NCI-H146 (cell line): ENCODE measurements around the gene SEC16B.

ENCODE experiments used
- DNase-seq: peaks from one replicate; lab custom pipeline; 2025; lab: John Stamatoyannopoulos, UW

Gene SEC16B, protein sequence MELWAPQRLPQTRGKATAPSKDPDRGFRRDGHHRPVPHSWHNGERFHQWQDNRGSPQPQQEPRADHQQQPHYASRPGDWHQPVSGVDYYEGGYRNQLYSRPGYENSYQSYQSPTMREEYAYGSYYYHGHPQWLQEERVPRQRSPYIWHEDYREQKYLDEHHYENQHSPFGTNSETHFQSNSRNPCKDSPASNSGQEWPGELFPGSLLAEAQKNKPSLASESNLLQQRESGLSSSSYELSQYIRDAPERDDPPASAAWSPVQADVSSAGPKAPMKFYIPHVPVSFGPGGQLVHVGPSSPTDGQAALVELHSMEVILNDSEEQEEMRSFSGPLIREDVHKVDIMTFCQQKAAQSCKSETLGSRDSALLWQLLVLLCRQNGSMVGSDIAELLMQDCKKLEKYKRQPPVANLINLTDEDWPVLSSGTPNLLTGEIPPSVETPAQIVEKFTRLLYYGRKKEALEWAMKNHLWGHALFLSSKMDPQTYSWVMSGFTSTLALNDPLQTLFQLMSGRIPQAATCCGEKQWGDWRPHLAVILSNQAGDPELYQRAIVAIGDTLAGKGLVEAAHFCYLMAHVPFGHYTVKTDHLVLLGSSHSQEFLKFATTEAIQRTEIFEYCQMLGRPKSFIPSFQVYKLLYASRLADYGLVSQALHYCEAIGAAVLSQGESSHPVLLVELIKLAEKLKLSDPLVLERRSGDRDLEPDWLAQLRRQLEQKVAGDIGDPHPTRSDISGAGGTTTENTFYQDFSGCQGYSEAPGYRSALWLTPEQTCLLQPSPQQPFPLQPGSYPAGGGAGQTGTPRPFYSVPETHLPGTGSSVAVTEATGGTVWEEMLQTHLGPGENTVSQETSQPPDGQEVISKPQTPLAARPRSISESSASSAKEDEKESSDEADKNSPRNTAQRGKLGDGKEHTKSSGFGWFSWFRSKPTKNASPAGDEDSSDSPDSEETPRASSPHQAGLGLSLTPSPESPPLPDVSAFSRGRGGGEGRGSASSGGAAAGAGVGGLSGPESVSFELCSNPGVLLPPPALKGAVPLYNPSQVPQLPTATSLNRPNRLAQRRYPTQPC

GRCh38 chr1:177969825-177970371, at the start of gene SEC16B:
SEC16B (minus strand) TSS chr1:177970058; CDS start chr1:177967981, 2,077 bp downstream.
- no peak for DNase-seq

GRCh38 chr1:178019622-178020021, 49.8 kb upstream of the SEC16B start:
- no peak for DNase-seq

DNA sequence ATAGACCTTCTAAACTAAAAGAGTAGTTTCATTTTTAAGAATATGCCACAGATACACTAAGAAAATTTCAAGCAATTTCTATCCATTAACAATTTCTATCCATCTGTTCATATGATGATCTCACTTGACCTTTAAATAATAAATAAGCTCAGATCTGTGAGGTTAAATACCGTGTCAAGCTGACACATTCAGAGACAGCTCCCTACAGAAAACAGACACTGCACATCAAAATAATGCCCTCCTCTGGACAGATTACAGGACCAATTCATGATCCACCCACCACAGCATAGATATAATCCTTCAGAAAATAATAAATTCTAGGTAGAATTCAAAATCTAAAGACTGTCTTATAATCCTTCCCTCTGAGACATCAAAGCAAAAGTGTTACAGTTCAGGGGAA, 49.4 kb upstream of the SEC16B start:
- DNase-seq: no peak

DNA sequence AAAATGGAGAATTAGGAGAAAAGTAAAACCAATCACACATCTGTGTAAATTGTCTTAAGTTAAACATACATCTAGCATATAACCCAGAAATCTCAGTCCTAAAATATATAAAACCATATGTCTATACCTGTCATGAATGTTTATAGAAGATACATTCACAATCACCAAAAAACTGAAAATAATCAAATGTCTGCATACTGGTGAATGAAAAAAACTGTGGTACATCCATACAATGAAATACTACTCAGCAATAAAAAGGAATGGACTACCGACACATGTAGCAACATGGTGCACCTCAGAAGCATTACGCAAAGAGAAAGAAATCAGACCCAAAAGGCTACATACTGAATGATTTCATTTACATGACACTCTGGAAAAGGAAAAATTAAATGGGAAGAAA, 47.7 kb upstream of the SEC16B start:
- no peak for DNase-seq

- DNase-seq: no peak
Measured at GRCh38 chr1:178011864-178012503, 42.1 kb upstream of the SEC16B start.

DNA sequence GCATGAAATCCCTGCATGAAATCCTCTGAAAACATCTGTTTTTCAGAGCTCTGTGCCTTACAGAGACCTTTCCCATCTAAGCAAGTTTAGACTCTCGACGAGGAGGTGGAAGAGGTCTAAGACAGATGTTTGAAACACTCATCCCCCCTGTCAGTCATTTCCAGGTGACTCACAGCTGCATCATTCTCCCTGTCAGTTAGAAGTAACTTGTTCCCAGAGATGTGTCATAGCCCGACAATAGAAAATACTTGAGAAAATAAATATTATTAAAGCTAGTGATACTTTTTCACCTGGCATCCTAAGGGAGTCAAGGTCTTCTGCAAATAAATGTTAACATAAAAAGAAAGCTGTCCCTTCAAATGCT, 41.6 kb upstream of the SEC16B start:
- no peak for DNase-seq

DNA sequence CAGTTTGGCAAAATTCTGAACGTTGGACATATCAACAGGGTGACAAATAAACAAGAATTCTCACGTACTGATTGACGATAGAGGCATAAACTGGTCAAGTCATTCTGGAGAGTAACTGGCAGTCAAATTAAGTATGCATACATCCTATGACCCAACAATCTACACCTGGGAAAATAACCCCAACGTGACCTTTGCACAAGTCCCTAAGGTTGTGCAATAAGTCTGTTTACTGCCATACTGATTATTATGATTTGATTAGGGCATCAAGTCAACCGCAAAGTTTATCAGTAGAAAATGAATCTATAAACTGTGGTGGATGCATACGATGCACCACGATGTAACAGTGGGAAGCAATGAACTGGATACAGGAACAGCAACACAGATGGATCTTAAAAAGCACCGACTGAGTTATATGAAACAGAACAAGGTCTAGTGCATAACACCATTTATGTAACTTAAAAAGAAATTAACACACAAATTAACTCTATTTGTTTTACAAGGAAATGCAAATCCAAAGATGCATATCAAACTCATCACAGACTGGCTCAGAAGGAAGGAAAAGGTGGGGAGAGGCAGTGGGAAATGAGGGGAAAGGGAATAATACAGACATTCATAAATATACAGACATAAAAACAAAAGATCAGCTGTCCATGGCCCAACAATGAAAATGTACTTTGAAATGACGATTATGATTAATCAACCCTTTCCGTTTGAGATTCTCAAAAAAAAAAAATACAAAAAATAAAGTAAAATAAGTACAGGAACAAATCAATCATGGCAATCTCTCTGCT, 41.0 kb upstream of the SEC16B start:
- no peak for DNase-seq

DNA sequence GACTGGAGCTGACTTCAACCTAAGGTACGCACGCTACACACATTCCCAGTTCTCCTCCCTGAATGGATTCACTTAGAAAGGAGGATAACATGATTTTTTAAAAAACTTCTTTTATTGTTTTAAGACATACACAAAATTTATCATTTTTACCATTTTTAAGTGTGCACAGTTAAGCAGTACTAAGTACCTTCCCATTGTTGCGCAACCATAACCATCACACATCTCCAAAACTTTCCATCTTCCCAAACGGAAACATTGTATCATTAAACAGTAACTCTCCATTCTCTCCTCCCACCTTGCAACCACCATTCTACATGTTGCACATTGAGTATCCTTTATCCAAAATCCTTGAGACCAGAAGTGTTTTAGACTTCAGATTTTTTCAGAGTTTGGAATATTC, 36.2 kb upstream of the SEC16B start:
- no peak for DNase-seq

GRCh38 chr1:178005450-178005849, 35.6 kb upstream of the SEC16B start:
- DNase-seq: no peak

- DNase-seq: no peak
Measured at GRCh38 chr1:178004926-178005391, 35.1 kb upstream of the SEC16B start.

- DNase-seq: no peak
Measured at GRCh38 chr1:177998696-177999631, 29.1 kb upstream of the SEC16B start.

GRCh38 chr1:177996957-177997356, 27.1 kb upstream of the SEC16B start:
- DNase-seq: no peak

DNA sequence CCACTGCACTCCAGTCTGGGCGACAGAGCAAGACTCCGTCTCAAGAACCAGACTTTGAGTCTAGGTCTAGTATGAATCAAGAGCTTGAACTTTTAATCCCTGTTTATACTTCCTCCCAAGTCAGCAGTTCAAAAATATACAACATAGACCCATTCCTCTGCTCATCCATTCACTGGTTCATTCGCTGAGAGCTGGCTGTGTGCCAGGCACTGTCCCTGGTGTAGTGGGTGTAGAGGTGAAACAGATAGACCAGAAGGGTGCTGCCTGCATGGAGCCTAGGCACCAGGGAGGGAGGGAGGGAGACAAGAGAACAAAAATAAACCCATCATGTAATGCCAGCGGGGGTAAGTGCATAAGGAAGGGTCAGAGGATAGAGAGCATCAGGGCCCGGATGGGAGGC, 25.5 kb upstream of the SEC16B start:
- no peak for DNase-seq

DNA sequence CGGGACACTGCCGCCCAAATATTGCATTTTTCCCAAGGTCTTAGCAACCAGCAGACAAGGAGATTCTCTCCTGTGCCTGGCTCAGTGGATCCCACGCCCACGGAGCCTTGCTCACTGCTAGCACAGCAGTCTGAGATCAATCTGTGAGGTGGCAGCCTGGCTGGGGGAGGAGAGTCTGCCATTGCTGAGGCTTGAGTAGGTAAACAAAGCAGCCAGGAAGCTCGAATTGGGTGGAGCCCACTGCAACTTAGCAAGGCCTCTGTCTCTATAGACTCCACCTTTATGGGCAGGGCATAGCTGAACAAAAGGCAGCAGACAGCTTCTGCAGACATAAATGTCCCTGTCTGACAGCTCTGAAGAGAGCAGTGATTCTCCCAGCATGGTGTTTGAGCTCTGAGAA, 16.4 kb upstream of the SEC16B start:
- DNase-seq: peak; percentile 84

DNA sequence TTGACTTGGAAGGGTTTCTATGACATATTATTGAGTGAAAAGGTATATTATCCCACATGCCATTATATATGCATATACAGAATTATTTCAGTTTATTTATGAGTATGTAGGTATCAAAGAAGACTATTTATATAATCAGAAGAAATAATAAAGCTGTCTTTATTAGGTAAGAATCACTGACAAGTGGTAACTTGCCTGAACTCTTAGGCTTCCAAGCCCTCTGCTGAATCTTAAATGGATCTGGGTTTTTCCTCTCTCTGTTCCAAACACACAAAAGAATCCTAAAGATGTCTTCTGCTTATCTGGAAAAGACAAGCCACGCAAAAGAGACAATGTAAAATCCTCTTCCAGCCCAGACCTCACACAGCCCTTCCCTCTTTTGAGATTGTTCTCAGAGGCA, 14.9 kb upstream of the SEC16B start:
- no peak for DNase-seq

DNA sequence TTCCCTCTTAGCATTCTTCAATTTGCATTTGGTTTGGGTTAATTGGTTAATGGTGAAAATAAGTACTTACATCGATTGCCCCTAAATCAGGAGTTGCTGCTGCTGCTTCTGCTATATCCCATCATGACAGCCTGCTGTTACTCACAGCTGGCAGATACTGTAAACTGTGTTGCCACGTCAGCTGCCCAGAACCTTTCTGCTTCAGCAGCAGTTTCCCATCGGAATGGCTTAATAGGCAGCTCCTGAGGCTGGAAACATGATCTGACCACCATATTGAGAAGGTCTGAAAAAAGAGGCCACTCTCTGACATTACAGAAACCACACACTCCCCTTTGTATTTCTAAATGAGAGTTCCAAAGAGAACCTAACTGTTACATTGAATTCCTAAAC, 14.3 kb upstream of the SEC16B start:
- DNase-seq: peak; percentile 73

DNA sequence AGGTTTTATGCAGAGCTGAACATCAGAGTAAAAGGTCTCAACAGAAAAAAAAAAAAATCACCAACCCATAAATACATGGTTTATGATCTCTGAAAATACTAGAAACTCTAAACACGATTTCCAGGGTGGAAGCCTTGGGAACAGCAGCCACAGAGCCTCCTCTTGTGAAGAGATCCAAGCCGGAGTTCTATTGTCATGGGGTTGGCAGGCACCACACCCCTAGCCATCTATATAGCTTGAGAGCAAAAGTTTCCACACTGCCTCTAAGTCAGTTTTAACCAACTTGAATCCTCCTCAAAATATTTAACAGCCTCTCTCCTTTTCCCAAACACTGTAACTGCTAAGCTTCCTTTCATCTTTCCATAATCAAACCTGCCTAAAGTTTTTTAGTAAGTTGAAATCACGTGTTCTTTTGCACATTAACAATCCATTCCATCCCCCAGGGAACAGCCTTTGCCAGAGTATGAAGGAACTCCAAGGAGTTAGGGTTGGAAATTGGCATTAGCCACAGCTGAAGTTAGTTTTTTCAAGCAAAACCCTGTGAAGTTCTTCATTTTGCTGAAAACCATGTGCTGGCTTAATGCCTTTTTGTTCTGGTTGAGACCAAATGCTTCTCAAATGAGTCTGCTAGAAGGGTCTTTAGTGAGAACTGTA, 13.8 kb upstream of the SEC16B start:
- no peak for DNase-seq

DNA sequence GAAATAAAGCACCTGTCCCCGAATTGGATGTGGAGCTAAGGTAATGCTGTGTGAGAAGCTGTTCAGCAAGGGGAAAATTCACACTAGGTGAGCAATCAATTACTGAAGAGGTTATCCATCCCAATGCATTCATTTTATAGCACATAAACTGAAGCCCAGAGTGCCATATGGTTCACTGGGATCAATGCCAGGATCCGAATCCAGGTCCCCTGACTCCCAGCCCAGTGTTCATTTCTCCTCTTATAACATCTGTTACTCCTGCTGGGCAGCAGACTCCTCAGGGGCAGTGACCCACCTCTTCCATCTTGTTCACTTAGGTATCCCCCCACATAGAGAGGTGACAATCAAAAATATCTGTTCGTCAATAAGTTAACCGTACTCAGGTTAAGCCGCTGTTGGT, 13.2 kb upstream of the SEC16B start:
- no peak for DNase-seq

DNA sequence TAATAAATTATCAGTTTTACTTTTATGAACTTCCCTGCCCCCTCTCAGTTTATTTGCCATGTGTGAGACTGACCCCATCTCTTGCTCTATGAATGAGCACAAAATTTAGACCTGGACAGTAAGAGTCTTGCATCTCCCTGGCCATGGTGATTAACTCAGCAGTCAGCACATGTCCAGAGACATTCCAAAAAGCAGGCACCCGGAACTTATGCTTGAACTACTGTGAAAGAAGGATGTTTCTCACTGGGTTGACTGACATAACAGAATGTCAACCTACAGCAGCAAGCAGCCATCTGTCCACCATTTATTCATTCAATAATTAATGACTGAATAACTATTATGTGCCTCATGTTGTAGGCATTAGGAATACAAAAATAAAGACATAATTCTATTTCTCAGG, 11.3 kb upstream of the SEC16B start:
- DNase-seq: no peak

GRCh38 chr1:177979272-177979671, 9.4 kb upstream of the SEC16B start:
- DNase-seq: no peak
